Kidney epithelial cell (primary cell): ENCODE results near the gene PLA2G6. TPM values are rescaled to one million over a fixed set of nuclear protein-coding genes. Genes with fewer than 3 reads are reported as not detected.

Source experiments
- DNase-seq: peaks from one replicate; pipeline ENCODE4 v3.0.0-alpha.2; 2010; ENCODE audit warnings: low read depth
- H3K27me3 ChIP-seq: 2 replicates; pipeline ENCODE4 v1.6.0; 2011; ENCODE audit warnings: low read length; ENCODE audit not compliant: control insufficient read depth, insufficient read depth
- H3K36me3 ChIP-seq: 2 replicates; pipeline ENCODE4 v1.5.1; 2011; ENCODE audit warnings: low read length; ENCODE audit not compliant: control insufficient read depth, insufficient read depth
- H3K4me3 ChIP-seq: 2 replicates; pipeline ENCODE4 v1.5.1; 2011; ENCODE audit warnings: low read depth, mild to moderate bottlenecking, control low read depth, low read length
- total RNA-seq: library from RNA; depleted of rRNA; stranded (reverse); fragments of >200 nt; gene quantifications from 2 replicates; pipeline ENCODE4 v1.2.3, GENCODE V29; 2015
- TF ChIP-seq, protein P1 (sequence below): IDR thresholded peaks from 2 replicates; pipeline ENCODE4 v1.5.1; 2011; ENCODE audit warnings: mild to moderate bottlenecking, moderate library complexity, low read length, control low read depth, inconsistent platforms; ENCODE audit not compliant: insufficient read depth, poor library complexity, severe bottlenecking

The PLA2G6 gene
- total RNA-seq, 1 donor from 2014 or later = 15.5 TPM

DNA sequence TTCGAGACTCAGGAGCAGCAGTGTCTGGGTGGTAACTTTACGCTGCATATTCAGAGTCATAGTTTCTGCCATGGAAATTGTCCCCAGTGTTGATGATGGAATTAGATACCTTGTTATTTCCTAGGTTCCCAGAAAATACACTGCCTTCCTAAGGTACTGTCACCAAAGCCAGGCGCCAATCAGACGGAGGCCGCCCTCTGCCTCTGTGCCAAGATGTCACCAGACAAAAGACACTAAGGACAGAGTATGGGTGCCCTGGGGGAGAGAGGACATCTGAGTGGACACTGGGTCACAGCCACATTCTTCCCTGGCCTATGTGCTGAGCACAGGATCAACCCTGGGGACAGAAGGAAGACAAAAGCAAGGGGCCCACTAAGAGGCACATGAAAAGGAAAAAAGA, 11.2 kb downstream of the PLA2G6 start:
- Histone ChIP-seq H3K27me3 (no peaks in the 10 kb centered on the region), H3K4me3 (no peak overlapping the region), H3K36me3 (no peaks in the 10 kb centered on the region)
- DNase-seq = no peak
- TF ChIP-seq, protein P1, sequence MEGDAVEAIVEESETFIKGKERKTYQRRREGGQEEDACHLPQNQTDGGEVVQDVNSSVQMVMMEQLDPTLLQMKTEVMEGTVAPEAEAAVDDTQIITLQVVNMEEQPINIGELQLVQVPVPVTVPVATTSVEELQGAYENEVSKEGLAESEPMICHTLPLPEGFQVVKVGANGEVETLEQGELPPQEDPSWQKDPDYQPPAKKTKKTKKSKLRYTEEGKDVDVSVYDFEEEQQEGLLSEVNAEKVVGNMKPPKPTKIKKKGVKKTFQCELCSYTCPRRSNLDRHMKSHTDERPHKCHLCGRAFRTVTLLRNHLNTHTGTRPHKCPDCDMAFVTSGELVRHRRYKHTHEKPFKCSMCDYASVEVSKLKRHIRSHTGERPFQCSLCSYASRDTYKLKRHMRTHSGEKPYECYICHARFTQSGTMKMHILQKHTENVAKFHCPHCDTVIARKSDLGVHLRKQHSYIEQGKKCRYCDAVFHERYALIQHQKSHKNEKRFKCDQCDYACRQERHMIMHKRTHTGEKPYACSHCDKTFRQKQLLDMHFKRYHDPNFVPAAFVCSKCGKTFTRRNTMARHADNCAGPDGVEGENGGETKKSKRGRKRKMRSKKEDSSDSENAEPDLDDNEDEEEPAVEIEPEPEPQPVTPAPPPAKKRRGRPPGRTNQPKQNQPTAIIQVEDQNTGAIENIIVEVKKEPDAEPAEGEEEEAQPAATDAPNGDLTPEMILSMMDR = no peak

DNA sequence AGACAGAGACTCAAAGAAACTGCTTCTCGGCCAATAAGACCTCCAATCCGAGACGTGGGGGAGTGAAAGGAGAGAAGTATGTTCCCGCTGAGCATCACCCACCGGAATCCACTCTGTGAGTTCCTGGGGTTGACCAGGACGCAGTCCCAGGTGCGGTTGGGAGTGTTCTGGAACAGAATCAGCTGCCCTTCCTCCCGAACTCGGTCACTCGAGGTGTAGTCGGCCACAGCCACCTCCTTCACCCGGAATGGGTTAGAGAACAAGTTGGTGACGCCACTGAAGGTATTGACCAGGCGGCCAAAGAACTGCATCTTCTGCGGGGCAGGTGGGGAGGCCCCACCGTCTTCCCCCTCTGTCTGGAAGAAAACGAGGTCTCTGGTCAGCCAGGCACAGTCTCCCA, 12.5 kb downstream of the PLA2G6 start:
- Histone ChIP-seq H3K36me3 (no peaks in the 10 kb centered on the region), H3K27me3 (no peaks in the 10 kb centered on the region), H3K4me3 (no peak overlapping the region)
- DNase-seq = no peak
- TF ChIP-seq, protein P1 = no peak

DNA sequence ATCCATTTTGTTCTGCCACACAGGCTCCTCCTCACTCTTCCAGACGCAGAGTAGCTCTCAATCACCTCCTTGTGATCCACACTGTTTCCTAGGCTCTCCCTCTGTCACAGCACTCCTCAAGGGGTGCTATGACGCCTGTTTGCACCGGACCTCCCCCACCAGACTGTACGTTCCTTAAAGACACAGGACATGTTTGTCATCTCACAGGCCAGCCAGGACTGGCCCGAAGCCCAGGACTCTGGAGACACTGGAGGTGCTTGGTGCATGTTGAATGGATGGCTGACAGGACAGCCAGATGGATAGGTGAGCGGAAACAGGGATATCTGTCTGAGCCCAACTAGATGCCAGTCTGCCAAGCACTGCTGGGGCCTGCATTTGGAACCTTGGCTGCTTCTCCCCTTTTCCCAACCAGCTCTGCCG, 13.6 kb downstream of the PLA2G6 start:
- no peaks in the 10 kb centered on the region for H3K36me3 ChIP-seq
- no peak overlapping the region for H3K4me3 ChIP-seq
- TF ChIP-seq, protein P1 = no peak
- no peak for DNase-seq
- H3K27me3 ChIP-seq = no peaks in the 10 kb centered on the region

DNA sequence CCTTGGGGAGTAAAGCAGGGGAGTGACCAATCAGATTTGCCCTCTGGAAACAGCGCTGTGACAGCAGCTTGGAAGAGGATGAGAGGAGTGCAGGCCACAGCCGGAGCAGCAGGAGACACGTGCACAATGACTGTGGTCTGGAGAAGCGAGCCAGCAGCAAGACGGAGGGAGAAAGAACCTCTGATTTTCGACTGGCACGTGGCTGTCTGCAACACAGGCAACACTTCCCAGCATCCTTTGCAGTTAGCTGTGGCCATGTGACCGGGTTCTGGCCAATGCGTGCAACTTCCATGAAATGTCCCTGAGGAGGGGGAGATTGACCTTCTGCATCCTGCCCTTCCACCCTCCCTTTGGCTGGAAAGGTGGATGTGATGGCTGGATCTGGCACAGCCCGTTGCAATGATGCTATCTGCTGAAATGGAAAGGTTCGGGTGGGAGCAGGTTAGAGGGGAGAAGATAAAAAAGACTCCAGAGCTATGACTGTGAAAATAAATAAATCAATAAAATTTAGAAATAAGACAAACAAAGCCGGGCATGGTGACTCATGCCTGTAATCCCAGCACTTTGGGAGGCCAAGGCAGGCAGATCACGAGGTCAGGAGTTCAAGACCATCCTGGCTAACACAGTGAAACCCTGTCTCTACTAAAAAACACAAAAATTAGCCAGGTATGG, 15.6 kb downstream of the PLA2G6 start:
- Histone ChIP-seq H3K36me3 (no peaks in the 10 kb centered on the region), H3K4me3 (no peak overlapping the region), H3K27me3 (no peaks in the 10 kb centered on the region)
- TF ChIP-seq, protein P1 = no peak
- no peak for DNase-seq

DNA sequence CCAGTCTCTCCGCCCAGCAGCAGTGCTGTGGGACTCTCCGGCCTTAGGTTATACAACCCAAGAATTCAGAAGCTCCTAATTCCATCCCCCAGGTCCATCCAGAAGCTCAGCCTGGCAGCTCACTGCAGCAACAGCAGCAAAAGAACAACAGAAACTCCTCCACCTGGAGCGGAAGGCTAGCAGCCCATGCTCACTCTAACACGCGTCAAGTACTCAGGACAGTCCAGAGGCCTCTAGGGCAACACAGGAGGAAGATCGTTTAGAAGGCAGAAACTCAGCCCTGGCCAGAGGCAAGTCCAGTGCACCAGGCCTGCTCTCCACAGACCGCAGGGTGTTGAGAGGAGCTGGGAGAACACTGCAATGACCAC, 17.1 kb downstream of the PLA2G6 start:
- TF ChIP-seq, protein P1 = no peak
- Histone ChIP-seq H3K4me3 (no peak overlapping the region), H3K36me3 (no peaks in the 10 kb centered on the region), H3K27me3 (no peaks in the 10 kb centered on the region)
- DNase-seq = no peak
